Choroid plexus epithelial cell (primary cell): ENCODE data around the gene UBE2I.

Source experiments
- DNase-seq: peaks from one replicate; pipeline ENCODE4 v3.0.0-alpha.2; 2010; ENCODE audit warnings: low read depth
- H3K4me3 ChIP-seq: 2 replicates; pipeline ENCODE4 v1.5.1; 2011; ENCODE audit warnings: low read depth, mild to moderate bottlenecking, control low read depth, low read length, moderate library complexity
- TF ChIP-seq, protein P1 (sequence below): conservative IDR thresholded peaks from 2 replicates; pipeline ENCODE4 v1.5.1; 2011; ENCODE audit warnings: low read depth, mild to moderate bottlenecking, control low read depth, inconsistent platforms, low read length, moderate library complexity

UBE2I gene

DNA sequence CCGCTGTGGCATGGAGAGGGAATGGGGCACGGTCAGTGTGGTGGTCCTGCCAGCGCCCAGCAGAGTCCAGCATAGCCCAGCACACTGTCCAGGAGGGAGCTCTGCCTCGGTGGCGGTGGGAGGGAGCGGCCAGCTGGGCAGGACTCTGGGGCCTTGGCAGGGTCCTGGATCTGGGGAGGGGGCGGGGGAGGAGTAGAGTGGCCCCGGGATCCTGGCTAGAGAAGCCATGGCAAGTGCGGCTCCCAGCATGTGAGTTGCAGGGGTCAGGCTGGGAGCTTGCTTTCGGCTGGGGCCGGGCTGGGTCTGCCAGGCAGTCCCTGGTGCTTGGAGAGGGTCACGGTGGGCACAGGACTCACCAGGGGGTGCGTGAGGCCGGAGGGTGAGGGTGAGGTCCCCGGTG lies 46.2 kb downstream of the UBE2I start:
- DNase-seq, result no peak
- TF ChIP-seq, protein P1, sequence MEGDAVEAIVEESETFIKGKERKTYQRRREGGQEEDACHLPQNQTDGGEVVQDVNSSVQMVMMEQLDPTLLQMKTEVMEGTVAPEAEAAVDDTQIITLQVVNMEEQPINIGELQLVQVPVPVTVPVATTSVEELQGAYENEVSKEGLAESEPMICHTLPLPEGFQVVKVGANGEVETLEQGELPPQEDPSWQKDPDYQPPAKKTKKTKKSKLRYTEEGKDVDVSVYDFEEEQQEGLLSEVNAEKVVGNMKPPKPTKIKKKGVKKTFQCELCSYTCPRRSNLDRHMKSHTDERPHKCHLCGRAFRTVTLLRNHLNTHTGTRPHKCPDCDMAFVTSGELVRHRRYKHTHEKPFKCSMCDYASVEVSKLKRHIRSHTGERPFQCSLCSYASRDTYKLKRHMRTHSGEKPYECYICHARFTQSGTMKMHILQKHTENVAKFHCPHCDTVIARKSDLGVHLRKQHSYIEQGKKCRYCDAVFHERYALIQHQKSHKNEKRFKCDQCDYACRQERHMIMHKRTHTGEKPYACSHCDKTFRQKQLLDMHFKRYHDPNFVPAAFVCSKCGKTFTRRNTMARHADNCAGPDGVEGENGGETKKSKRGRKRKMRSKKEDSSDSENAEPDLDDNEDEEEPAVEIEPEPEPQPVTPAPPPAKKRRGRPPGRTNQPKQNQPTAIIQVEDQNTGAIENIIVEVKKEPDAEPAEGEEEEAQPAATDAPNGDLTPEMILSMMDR, result no peak
- H3K4me3 ChIP-seq, result no peak overlapping the region

DNA sequence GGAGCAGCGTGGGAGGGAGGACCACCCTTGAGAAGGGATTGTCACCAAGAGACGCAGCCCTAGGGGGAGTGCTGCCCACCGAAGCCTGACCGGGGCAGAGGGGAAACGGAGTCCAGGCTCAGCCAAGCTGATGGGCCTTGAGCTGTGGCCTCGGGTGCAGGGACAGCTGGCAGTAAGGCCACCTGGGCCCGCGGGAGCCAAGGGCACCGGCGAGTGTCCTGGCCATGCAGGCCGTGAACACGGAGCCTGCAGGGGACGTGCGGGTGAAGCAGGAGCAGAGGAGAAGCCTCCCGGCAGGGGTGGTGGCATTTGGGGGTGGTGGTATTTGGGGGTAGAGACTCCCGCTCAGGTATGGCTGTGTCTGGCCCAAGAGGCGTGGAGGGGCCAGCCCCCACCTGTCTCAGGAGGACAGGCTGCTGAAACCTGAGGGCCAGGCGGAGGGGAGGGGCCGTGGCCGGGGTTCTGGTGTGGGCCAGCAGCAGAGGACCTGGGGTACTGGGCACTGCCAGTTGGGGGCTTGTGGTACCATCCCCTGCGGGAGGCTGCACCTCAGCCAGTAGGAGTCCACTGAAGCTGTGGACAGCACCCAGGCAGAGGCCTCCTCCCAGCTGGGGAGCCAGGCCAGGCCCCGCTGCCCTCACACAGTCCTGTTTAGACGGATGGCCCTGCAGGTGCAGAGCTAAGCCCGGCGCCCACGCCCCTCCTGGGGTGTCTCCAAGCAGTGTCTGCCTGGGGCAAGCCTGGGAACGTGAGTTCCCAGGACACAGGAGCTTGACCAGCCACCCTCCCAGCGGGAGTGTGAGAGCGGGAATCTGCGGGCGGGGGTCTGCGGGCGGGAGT lies 46.8 kb downstream of the UBE2I start:
- H3K4me3 ChIP-seq, result no peak overlapping the region
- no peak for DNase-seq
- TF ChIP-seq, protein P1, result no peak

DNA sequence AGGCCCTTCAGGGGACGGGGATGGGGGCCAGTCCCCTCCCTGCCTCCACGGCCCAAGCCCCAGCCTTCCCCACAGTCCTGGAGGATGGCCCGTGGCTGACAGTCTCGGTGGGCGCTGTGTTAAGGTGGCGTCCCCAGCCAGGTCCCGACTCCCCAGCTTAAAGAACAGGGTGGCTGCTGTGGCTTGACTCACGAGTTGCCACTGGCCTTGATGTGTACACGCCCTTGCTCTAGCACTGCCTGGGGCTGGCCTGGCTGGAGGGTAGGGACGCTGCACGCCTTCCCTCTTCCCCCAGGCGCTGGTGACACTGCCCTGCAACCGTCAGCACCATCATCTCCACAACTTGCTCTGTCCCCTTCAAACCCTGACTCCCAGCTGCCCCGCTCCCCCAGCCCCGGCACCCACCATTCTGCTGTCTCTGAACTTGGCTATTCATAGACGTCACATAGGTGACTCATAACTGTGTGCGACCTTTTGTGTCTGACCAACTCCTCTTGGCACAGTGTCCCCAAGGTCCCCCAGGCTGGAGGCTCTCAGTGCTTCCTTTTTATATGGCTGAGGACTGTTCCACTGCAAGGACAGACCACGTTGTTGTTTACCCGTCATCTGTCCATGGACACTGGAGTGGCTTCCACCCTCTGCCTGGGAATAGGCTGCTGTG lies 48.6 kb downstream of the UBE2I start:
- DNase-seq, result no peak
- TF ChIP-seq, protein P1, result no peak
- H3K4me3 ChIP-seq, result no peak overlapping the region

DNA sequence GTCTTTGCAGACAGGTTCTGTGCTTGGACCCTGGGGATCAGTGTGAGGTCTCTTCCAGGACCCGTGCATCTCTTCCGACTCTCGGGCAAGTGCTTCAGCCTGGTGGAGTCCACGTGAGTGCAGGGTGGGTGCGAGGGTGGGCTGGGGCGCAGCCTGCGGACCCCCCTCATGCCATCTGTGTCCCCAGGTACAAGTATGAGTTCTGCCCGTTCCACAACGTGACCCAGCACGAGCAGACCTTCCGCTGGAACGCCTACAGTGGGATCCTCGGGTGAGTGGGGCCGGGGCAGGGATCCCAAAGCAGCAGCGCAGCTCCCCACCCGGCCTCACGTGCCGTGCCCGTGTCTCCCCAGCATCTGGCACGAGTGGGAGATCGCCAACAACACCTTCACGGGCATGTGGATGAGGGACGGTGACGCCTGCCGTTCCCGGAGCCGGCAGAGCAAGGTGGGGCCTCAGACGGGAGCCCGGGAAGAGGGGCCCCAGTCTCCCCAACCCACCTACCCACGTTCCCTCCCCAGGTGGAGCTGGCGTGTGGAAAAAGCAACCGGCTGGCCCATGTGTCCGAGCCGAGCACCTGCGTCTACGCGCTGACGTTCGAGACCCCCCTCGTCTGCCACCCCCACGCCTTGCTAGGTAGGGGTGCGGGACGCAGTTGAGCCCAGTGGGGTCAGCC lies 52.4 kb downstream of the UBE2I start:
- no peak for DNase-seq
- H3K4me3 ChIP-seq, result no peak overlapping the region
- TF ChIP-seq, protein P1, result no peak

DNA sequence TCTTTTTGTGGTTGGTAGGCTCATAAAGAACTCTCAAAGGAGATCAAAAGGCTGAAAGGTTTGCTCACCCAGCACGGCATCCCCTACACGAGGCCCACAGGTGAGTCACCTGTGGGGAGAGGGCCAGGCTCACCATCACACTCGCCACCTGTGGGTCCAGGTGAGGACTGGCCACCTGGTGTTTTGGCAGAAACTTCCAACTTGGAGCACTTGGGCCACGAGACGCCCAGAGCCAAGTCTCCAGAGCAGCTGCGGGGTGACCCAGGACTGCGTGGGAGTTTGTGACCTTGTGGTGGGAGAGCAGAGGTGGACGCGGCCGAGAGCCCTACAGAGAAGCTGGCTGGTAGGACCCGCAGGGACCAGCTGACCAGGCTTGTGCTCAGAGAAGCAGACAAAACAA lies 53.4 kb downstream of the UBE2I start:
- H3K4me3 ChIP-seq, result no peak overlapping the region
- TF ChIP-seq, protein P1, result no peak
- DNase-seq, result no peak

DNA sequence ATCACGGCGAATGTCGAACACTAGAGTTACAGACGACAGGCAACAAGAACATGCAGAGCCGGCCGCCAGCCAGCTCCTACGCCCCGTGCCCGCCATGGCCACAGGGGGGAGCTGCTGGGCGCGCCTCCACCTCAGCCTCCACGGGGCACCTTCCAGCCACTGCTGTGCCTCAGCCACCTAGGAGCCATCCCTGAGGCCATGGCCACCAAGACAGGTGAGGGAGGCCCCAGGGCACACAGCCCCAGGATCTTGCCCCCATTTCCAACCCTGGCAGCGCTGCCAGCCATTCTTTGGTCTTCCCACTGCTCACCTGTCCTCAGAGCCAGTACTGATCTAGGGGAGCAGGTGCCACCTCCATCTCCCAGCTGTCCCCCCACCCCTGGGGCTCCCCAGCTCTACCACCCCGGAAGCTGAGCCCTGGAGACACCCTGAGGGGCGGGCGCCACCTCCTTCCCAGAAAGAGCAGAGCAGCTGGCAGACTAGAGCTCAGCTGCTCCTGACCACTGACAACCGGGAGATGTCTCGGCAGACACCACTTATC lies 54.1 kb downstream of the UBE2I start:
- DNase-seq, result peak; percentile 51
- TF ChIP-seq, protein P1, result peak; percentile 81
- no peak overlapping the region for H3K4me3 ChIP-seq
